ENCODE results near the gene ABL2.

ABL2 gene

DNA sequence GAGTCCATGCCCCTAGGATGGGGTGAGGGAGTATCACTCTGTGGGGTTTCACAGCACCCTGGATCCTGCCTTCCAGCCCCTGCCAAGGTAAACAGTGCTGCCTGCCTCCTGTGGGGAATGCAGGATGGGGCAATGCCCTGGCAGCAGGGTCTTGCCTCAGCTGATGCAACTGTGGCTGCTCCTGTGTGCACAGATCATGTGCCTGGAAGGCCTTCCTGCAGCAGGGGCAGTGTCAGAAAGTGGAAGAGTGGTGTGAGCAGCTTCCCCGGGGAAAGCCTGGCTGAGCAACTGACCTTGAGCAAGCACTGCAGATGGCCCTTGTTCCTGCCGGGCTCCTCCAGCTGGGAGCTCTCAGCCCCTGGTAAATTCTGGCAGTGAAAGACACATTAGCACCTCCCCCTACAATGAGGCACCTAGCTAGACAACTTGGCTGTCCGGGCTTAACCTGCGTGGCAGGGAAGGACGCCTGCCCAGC is 137.7 kb downstream of the ABL2 start:
- peak in 1 of 14 donors; percentile 22 for DNase-seq

DNA sequence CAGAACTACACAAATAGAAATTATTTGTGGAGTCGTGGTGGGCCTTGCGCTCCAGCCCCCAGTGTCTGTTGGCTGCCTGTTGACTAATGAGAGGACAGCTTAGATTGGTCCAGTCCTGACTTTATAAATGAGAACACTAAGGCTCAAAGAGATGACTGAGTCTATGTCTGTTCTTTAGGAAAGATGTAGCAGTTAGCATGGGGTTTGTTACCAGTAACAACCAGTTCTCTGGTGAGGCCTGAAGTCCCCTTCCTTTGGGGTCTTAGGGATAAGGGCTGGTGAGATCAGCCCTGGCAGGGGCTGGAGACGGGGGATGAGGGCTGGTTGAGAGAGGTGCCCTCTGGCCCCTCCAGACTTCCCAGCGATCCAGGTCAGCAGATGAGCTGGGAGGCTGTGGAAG is 138.6 kb downstream of the ABL2 start:
- DNase-seq: no peak

GRCh38 chr1:179090522-179090921 is 139.0 kb downstream of the ABL2 start:
- DNase-seq: no peak

DNA sequence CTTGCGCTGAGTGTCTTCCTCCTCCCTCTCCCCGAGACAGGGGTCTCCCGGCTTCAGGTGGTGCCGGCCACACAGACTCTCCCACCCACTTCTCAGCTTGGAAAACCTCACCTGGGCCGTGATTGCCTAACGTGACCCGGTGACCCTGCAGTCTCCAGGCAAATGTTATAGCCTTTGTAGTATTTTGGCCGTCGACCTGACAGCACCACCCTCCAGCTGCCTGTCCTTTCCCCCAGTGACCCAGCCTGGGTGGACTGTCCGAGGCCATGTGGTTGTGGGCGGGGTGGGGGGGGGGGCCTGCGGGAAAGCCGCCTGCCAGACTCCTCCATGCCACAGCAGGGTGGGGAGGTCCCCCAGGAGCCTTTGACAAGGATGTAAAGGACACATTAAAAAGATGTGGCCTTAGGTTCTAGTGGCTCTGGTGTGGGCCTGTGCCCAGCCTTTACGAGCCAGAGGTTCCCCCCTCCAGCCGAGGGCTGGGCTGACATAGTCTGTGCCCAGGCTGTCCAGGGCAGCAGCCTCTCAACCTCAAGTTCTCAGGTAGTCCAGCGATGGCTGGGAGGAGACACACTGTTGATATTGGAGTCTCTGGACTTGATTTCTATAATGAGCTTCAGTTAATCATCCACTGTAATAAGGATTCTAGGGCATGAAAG is 139.5 kb downstream of the ABL2 start:
- no peak for DNase-seq

DNA sequence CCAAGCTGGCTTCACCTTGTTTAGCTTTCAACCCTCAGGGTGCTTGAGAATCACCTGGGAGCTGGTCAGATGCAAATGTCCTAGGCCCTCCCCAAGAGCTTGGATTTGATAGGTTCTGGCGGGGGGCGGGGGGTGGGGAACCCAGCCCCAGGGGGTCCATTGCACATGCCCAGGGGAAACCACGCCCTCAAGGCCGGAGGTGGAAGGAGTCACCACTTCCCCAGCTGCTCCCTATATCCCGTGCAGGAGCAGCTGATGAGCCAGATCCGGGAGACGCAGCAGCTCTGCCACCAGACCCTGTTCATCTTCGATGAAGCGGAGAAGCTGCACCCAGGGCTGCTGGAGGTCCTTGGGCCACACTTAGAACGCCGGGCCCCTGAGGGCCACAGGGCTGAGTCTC is 141.8 kb downstream of the ABL2 start:
- DNase-seq: no peak

GRCh38 chr1:179083533-179083932 is 145.9 kb downstream of the ABL2 start:
- no peak for DNase-seq

DNA sequence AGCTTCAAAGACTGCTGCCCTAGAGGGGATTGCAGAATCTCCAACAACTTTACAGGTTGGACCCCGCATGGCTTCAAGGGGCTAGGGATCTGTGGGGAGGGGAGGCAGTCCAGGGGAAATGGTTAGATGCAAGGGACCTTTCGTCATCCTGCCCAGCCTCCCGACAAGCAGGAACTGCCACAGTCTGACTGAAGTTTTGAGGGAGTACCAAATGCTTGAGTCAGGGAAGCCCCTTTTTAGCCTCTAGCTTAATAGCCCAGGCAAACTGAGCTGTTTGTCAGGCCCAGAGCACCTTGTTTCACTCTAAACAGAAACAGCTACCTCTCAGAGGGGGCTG is 146.5 kb downstream of the ABL2 start:
- DNase-seq: no peak

- DNase-seq: peak in 8 of 14 donors; percentile 8 to 53 (median 37)
Measured at GRCh38 chr1:179082333-179082998, 147.0 kb downstream of the ABL2 start.

DNA sequence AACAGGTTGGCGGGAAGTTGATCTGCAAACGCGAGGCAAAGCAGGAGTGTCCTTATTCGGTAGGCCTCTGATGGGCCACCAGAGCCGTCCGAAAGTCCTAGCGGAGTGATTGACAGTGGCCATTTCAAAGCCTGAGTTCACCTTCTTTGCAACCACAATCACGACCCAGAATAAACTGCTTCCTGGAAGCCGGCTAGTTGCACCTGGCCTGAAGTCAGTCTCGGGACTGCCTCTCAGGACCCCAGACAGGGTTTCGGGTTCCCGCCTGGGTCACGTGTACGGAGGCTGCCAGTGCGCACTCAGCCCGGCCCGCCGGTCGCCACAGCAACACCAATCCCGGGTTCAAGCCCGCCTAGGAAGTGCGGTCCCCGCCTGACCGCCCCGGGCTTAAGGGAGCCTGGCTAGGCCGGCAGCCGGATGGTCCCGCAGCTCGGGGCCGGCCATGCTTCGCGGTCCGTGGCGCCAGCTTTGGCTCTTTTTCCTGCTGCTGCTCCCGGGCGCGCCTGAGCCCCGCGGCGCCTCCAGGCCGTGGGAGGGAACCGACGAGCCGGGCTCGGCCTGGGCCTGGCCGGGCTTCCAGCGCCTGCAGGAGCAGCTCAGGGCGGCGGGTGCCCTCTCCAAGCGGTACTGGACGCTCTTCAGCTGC is 147.7 kb downstream of the ABL2 start, which contains the start of gene TOR3A:
Gene TOR3A (plus strand): TSS at position 384 of the 646 bp plus-strand sequence. CDS start 59 bp downstream, at position 443.
- DNase-seq: peak; percentile 47 to 94 (median 84)

DNA sequence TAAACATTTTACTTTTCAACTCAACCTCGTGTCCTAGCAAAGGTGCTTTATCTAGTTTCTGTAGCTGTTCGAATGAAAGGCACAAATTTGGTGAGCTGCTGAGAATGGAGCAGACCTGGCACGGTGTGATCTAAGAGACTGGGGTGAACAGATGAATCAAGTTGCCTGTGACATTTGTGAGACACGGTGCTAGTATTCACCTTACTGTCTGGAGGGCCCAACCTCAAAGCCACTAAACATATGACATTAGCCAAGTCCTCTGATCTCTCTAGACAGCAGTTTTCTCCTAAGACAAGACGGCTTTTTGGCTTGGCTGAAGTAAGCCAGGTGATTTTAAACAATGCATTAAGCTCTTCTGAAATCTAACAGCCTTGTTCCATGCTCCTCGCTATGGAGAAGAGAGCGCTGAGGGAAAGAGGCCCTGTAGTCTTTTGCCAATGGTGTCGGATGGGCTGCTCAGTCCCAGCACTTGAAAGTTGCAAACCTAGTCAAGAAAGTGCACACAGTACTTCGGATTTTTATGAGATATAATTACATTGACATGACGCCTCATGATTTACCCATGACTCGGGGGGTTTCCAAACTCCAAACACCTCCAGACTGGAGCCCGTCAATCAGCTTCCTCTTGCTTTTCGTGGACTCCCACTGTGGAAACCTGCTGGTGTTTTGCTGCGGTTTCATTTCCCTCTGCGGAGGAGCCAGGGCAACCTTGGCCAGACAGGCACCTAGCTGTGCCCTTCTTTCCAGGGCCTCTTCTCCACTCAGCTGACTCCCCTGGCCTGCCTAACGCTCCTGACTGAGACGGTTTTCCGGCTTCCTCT is 148.4 kb downstream of the ABL2 start:
- peak in 2 of 14 donors; percentile 49 to 55 for DNase-seq

DNA sequence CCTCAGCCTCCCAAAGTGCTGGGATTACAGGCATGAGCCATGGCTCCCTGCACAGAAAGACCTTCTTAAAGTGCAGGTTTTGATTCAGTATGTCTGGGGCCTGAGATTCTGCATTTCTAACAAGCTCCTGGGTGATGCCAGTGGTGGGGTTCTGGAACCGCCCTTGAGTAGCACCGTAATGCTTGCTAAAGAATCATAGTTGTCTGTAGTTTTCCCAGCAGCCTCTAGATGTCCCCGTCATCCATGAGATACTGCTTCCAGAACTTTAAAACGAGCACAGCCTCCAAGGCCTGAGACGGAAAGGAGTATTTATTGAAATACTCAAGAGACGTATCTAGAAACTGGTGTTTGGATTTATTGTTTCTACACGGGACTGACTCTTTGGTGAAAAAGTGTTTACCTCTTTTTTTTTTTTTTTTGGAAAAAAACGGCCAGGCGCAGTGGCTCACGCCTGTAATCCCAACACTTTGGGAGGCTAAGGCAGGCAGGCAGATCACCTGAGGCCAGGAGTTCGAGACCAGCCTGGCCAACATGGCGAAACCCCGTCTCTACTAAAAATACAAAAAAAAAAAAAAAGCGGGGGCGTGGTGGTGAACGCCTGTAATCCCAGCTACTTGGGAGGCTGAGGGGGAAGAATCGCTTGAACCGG is 150.2 kb downstream of the ABL2 start:
- DNase-seq: peak in 8 of 14 donors; percentile 5 to 41 (median 16)

GRCh38 chr1:179077396-179077795 is 152.1 kb downstream of the ABL2 start:
- no peak for DNase-seq

DNA sequence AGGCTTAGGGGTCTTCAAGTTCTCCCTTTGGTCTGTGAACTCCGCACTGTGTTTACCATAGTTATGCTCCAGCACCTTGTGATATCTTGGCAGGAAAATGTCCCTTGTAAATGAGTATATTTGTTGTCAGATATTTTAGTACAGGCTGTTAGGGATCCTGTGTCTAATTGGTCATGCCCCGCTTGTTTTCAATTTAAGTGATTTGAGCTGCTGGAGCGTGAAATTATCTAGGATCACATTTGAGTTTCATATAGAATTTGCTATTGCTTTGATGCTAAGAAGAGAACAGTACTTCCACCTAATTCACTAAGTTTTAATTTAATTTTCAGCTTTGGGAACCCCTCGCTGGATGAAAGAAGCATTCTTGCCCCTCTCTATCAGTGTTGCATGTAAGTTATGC is 163.0 kb downstream of the ABL2 start:
- no peak for DNase-seq

DNA sequence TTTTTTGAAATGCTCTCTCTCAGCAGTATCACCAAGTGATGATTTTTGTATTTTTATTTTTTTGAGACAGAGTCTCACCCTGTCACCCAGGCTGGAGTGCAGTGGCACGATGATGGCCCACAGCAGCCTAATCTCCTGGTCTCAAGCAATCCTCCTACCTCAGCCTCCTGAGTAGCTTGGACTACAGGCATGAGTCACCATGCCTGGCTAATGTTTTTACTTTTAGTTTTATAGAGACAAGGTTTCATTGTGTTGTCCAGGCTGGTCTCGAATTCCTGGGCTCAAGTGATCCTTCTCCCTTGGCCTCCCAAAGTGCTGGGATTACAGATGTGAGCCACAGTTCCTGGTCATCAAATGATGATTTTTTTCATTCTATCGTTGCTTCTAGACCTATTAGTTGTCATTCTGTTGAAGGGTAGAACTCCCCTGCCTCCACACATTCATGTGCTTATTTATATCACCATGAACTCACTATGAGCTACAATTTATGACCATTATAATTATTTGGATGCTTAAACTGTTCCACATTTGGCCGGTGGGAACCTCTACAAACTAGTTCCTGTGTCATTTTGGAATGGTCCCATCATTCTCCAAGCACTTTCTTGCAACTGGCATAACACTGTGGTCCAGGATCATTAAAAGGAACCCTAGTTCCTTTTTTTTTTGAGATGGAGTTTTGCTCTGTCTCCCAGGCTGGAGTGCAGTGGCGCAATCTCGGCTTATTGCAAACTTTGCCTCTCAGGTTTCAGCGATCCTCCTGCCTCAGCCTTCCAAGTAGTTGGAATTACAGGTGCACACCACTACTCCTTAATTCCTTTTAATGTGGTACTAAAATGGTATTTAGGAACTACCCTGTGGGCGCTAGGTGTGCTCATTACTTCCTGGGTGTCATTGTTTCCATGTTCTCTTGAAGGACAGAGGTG is 167.9 kb downstream of the ABL2 start:
- DNase-seq: no peak

DNA sequence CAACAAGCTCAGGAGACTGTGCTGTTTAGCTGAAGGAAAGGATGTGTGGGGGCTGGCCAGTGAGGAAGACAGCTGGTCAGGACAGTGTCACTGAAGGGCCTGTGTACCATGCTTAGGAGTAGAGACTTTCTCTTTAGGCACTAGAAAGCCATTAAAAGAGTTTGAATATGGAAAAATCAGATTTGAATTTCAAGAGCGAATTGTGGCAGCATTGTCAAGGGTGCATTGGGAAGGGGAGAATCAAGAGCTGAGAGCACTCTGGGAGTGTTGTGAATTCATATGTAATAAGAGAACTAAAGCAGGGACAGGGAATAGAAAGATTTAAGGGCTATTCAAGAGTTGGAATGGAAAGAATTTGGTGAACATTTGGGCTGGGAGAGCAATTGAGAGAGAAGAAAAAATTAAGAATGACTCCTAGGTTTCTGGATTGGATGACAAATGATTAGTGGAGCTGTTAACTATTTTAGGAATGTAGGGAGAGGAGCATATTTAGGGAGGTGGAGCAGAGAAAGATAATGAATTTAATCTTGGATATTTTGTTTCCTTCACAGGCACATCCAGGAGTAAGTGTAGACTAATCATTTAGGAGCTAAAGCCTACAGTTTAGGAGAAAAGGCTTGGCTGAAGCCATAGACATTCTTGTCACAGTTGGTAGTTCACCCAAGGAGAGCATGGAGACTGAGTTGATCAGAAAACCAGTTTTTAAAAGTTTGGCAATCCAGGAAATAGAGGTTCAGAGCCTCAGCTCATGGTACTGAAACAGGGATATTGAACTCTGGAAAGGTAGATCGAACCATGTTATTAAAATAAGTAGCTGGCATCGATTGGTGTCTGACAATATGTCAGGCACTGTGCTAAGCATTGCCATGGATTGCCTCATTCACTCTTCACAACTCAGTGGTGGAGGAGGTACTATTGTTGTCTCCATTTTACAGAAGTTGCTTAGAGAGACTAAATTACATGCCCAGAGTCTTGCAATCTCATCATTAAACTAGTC is 170.7 kb downstream of the ABL2 start:
- no peak for DNase-seq

DNA sequence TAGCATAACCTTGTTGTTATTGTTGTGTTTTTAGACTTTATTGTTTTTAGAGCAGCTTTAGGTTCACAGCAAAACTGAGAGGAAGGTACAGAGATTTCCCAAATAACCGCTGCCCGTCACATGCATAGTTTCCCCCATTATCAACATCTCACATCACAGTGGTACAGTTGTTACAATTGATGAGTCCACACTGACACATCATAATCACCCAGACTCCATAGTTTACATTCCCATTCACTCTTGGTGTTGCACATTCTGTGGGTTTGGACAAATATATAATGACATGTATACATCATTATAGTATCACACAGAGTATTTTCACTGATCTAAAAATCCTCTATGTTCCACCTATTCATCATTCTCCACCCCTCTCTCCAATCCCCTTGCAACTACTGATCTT is 173.5 kb downstream of the ABL2 start:
- DNase-seq: no peak

GRCh38 chr1:179053486-179053885 is 176.0 kb downstream of the ABL2 start:
- DNase-seq: no peak

DNA sequence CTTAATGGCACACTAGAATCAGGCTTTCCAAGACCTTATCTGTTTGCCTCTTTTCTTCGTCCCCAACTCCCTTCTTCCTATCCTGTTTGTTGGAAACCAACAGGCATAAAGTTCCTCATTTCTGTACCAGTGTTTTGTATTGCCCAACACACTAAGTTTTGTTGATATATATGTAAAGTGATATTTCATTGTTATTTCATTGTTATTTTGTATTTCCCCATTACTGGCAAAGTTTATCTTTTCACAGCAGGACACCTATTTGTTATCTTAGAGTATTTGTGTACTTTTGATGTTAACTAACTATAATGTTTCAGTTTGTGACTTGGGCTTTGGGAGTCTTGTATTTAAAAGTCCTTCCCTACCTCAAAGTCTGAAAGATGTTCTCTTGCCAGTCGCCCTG is 176.7 kb downstream of the ABL2 start:
- DNase-seq: no peak

All from C1 segment of cervical spinal cord (tissue), 14 donors.